Smooth muscle cell (in vitro differentiated cells): ENCODE measurements around the gene ETV6. TPM values are rescaled to one million over a fixed set of nuclear protein-coding genes. Genes with fewer than 3 reads are reported as not detected.

Experiments
- DNase-seq: peaks from one replicate; lab custom pipeline; 2025; ENCODE audit not compliant: unreplicated experiment; lab: John Stamatoyannopoulos, UW
- H2AFZ ChIP-seq: fragments of 200-600 bp; sonication (generic); 2 replicates; pipeline ENCODE4 v1.6.0; 2016; ENCODE audit warnings: antibody characterized with exemption, low read depth, mild to moderate bottlenecking
- H3F3A ChIP-seq: fragments of 200-600 bp; sonication (generic); 2 replicates; pipeline ENCODE4 v1.6.0; 2017; ENCODE audit warnings: antibody characterized with exemption, low read depth
- H3K27ac ChIP-seq: fragments of 200-600 bp; sonication (generic); 2 replicates; pipeline ENCODE4 v1.5.1; 2016; ENCODE audit warnings: low read depth, mild to moderate bottlenecking
- H3K27me3 ChIP-seq: fragments of 200-600 bp; sonication (generic); 2 replicates; pipeline ENCODE4 v1.6.1; 2016; ENCODE audit warnings: low read depth, mild to moderate bottlenecking
- H3K36me3 ChIP-seq: fragments of 200-600 bp; sonication (generic); 2 replicates; pipeline ENCODE4 v1.5.1; 2016; ENCODE audit warnings: low read depth
- H3K4me1 ChIP-seq: fragments of 200-600 bp; sonication (generic); 2 replicates; pipeline ENCODE4 v1.5.1; 2016; ENCODE audit warnings: low read depth
- H3K4me2 ChIP-seq: fragments of 200-600 bp; sonication (generic); 2 replicates; pipeline ENCODE4 v1.6.0; 2016; ENCODE audit warnings: mild to moderate bottlenecking
- H3K4me3 ChIP-seq: fragments of 200-600 bp; sonication (generic); 2 replicates; pipeline ENCODE4 v1.5.1; 2016; ENCODE audit warnings: mild to moderate bottlenecking
- H3K79me2 ChIP-seq: fragments of 200-600 bp; sonication (generic); 2 replicates; pipeline ENCODE4 v1.6.0; 2016; ENCODE audit warnings: low read depth, mild to moderate bottlenecking
- H3K9ac ChIP-seq: fragments of 200-600 bp; sonication (generic); 2 replicates; pipeline ENCODE4 v1.6.0; 2016; ENCODE audit warnings: low read depth
- H3K9me3 ChIP-seq: fragments of 200-600 bp; sonication (generic); replicated peaks from 2 replicates; pipeline ENCODE4 v1.5.1; 2016; ENCODE audit warnings: low read depth
- H4K20me1 ChIP-seq: fragments of 200-600 bp; sonication (generic); 2 replicates; pipeline ENCODE4 v1.6.0; 2016; ENCODE audit warnings: low read depth
- CTCF ChIP-seq: fragments of 200-600 bp; sonication (generic); IDR thresholded peaks from 2 replicates; pipeline ENCODE4 v1.5.1; 2017; ENCODE audit warnings: borderline replicate concordance, mild to moderate bottlenecking, antibody characterized with exemption; ENCODE audit not compliant: insufficient read depth, poor library complexity, severe bottlenecking
- WGBS: methylation state at CpG from one replicate; pipeline ENCODE4 v1.1.7; 2016; ENCODE audit warnings: low lambda C conversion rate; 5-methylcytosine and 5-hydroxymethylcytosine counted together
- polyA plus RNA-seq: library from polyadenylated mRNA; unstranded; fragments of >200 nt; fragmentation: Nextera tagmentation; extraction: Ambion mirVana; gene quantifications from 2 replicates; pipeline ENCODE4 v1.2.1, GENCODE V29; 2016
- total RNA-seq: library from RNA; depleted of rRNA; stranded (reverse); fragments of >200 nt; gene quantifications from 2 replicates; pipeline ENCODE4 v1.2.3, GENCODE V29; 2014

ETV6 gene
- total and polyA plus RNA-seq, 2 experiments from 2014 or later: 11.5 to 23.8 TPM

GRCh38 chr12:11663130-11663529, 13.7 kb downstream of the ETV6 start:
- TF ChIP-seq CTCF: no peak
- Histone ChIP-seq H3K9me3 (no peaks in the 10 kb centered on the region), H3K36me3 (no peaks in the 10 kb centered on the region), H4K20me1 (peaks cover 48% of the 10 kb centered on the region), H3F3A (peaks cover 14% of the 10 kb centered on the region), H3K27ac (peak overlapping the region; percentile 79), H3K27me3 (no peaks in the 10 kb centered on the region), H3K4me2 (peak overlapping the region; percentile 73), H3K4me1 (peaks cover 17% of the 10 kb centered on the region), H2AFZ (no peak overlapping the region), H3K9ac (peak overlapping the region; percentile 43), H3K79me2 (peaks cover 90% of the 10 kb centered on the region), H3K4me3 (no peak overlapping the region)
- DNase-seq: no peak
- WGBS: 61% methylated on average over 7 of the region's 7 CpGs

- 71% methylated on average over 3 of the region's 3 CpGs for WGBS
- H3K9me3 ChIP-seq: no peaks in the 10 kb centered on the region
- no peak overlapping the region for H3K4me3 ChIP-seq
- H3K79me2 ChIP-seq: peaks cover 98% of the 10 kb centered on the region
- DNase-seq: no peak
- H2AFZ ChIP-seq: no peak overlapping the region
- H4K20me1 ChIP-seq: peaks cover 58% of the 10 kb centered on the region
- H3K9ac ChIP-seq: no peak overlapping the region
- no peak for TF ChIP-seq CTCF
- H3K36me3 ChIP-seq: no peaks in the 10 kb centered on the region
- peaks cover 11% of the 10 kb centered on the region for H3F3A ChIP-seq
- peak overlapping the region; percentile 79 for H3K27ac ChIP-seq
- H3K4me2 ChIP-seq: peak overlapping the region; percentile 73
- H3K4me1 ChIP-seq: peaks cover 14% of the 10 kb centered on the region
- no peaks in the 10 kb centered on the region for H3K27me3 ChIP-seq
Measured at GRCh38 chr12:11664101-11664500, 14.6 kb downstream of the ETV6 start.

GRCh38 chr12:11666131-11667050, 16.9 kb downstream of the ETV6 start:
- WGBS: 69% methylated on average over 13 of the region's 13 CpGs
- Histone ChIP-seq H3K79me2 (peaks cover 100% of the 10 kb centered on the region), H4K20me1 (peaks cover 76% of the 10 kb centered on the region), H3K27me3 (no peaks in the 10 kb centered on the region), H3K4me3 (no peak overlapping the region), H2AFZ (no peak overlapping the region), H3K36me3 (no peaks in the 10 kb centered on the region), H3K9me3 (no peaks in the 10 kb centered on the region), H3K4me2 (no peak overlapping the region), H3K4me1 (peaks cover 21% of the 10 kb centered on the region), H3K27ac (peak overlapping the region; percentile 32), H3F3A (peaks cover 8% of the 10 kb centered on the region), H3K9ac (no peak overlapping the region)
- TF ChIP-seq CTCF: no peak
- no peak for DNase-seq

- peaks cover 76% of the 10 kb centered on the region for H4K20me1 ChIP-seq
- no peak overlapping the region for H3K27ac ChIP-seq
- no peak for TF ChIP-seq CTCF
- no peaks in the 10 kb centered on the region for H3K9me3 ChIP-seq
- peaks cover 100% of the 10 kb centered on the region for H3K79me2 ChIP-seq
- no peak overlapping the region for H3K4me2 ChIP-seq
- no peak for DNase-seq
- no peak overlapping the region for H2AFZ ChIP-seq
- H3K4me3 ChIP-seq: no peak overlapping the region
- no peak overlapping the region for H3K9ac ChIP-seq
- H3K36me3 ChIP-seq: no peaks in the 10 kb centered on the region
- 97% methylated on average over 5 of the region's 5 CpGs for WGBS
- peaks cover 8% of the 10 kb centered on the region for H3F3A ChIP-seq
- H3K27me3 ChIP-seq: no peaks in the 10 kb centered on the region
- peaks cover 21% of the 10 kb centered on the region for H3K4me1 ChIP-seq
Measured at GRCh38 chr12:11667171-11667570, 17.7 kb downstream of the ETV6 start.
